ENCODE results near the gene ARHGAP9.

ARHGAP9 gene

DNA sequence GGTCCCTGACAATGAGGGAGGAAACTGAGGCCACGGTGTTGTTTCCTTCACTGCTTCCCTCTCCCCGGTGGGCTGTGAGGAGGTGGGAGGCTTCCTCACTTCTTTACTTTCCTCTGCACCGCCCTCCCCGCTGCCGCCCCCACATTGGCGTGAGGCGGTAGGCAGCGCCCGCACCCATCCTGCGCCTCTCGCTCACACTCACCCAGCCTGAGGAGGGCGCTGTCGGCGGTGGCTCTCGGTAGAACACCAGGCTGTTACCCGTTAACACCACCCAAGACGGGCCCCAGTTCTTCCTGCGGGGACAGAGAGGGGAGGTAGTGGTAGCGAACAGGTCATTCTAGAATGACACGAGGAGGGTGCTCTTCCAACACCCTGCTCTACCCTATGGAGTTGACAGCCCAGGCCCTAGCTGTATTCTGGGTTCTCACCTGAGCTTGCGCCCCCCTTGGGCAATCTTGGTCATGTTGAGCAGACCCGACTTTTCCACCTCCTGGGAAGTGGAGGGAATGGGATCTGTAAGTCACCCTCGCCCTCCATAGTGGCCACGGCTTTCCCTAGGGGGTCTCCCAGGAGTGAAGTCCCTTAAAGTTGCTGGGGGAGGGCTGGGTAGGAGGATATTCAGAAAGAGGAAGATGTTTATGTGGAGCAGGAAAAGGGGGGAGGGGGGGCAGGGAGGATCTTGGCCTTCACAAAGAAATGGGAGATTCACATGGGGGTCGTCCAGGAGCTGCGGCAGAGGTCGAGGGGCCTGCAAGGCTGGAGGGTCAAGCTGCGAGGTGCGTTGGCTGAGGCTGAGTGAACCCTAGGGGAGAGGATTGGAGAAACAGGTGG is 3.3 kb downstream of the ARHGAP9 start:
- H3K36me3 ChIP-seq: peaks cover 5% of the 10 kb centered on the region
- TF ChIP-seq CTCF (IDR thresholded peaks at IDR 0.05; ENCODE audit: low read depth, low read length): no peak
- H3K27ac ChIP-seq: no peak overlapping the region
- DNase-seq: no peak
- H3K27me3 ChIP-seq (ENCODE audit: insufficient read depth, low read depth, severe bottlenecking): no peaks in the 10 kb centered on the region
- H3K9me3 ChIP-seq (ENCODE audit: severe bottlenecking): no peaks in the 10 kb centered on the region
- H3K4me3 ChIP-seq (ENCODE audit: low read depth, low read length): no peak overlapping the region

DNA sequence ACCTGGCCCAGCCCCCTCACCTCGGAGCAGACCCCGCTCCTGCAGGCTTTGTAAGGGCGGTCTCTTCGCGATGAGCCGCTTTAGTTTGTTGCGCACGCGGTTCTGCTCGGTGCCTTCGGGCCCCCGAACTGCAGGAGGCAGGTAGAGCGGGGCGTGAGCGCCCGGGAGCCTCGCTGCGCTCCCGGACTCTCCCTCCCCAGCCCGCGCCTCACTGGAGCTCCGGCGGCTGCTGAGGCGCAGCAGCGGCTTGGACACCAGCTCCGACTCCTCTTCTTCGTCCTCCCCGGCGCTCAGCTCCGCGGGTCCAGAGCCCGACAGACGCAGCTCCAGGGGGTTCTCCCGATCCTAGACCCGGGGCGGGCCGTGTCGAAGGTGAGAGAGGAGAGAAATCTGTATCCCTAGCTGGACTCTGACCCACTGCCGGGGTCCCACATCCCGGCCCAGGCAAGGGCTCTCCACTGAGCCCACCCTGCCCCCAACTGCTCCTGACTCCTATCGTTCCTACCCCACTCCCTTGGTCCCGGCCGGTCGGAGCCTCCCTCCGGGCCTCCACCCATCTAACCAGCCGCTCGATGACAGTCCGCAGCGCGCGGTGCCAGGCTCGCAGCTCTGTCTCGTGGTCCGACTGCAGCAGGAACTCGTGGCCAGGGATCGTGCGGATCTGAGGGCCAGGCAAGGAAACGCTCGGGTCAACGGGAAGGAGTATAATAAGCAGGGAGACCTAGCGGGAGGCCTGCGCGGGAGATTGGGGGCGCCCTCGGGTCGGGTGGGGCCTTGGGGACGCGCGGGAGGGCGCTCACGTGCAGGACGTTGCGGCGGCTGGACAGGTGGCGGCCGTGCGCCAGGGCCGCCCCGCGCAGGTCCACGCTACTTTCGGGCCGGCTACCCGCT is 4.2 kb downstream of the ARHGAP9 start:
- TF ChIP-seq CTCF (IDR thresholded peaks at IDR 0.05; ENCODE audit: low read depth, low read length): no peak
- Histone ChIP-seq H3K27ac (no peak overlapping the region), H3K4me3 (ENCODE audit: low read depth, low read length) (no peak overlapping the region), H3K9me3 (ENCODE audit: severe bottlenecking) (no peaks in the 10 kb centered on the region), H3K27me3 (ENCODE audit: insufficient read depth, low read depth, severe bottlenecking) (no peaks in the 10 kb centered on the region), H3K36me3 (peaks cover 5% of the 10 kb centered on the region)
- no peak for DNase-seq

GRCh38 chr12:57474862-57475261 is 4.8 kb downstream of the ARHGAP9 start:
- Histone ChIP-seq H3K9me3 (ENCODE audit: severe bottlenecking) (no peaks in the 10 kb centered on the region), H3K4me3 (ENCODE audit: low read depth, low read length) (no peak overlapping the region), H3K36me3 (peaks cover 5% of the 10 kb centered on the region), H3K27ac (no peak overlapping the region), H3K27me3 (ENCODE audit: insufficient read depth, low read depth, severe bottlenecking) (no peaks in the 10 kb centered on the region)
- DNase-seq: no peak
- TF ChIP-seq CTCF (IDR thresholded peaks at IDR 0.05; ENCODE audit: low read depth, low read length): no peak

DNA sequence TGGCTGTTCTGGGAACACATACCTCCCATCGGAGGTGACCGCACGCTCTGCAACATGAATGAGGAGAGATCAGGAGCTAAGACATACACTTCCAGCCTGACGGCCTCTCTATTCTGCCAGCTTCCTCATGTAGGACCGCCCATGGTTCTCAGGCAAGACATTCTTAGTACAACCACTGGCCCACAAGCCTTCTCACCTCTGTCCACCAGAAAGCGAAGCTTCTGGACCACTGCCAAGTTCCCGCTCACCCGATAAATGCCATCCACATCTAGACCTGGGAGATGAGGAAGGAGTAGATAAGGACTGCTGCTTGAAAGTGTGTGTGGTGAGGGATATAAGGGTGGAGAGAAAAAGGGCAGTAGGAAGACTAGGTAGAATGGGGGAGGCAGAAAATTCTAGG is 5.2 kb downstream of the ARHGAP9 start:
- no peak for TF ChIP-seq CTCF (IDR thresholded peaks at IDR 0.05; ENCODE audit: low read depth, low read length)
- Histone ChIP-seq H3K36me3 (peaks cover 5% of the 10 kb centered on the region), H3K27me3 (ENCODE audit: insufficient read depth, low read depth, severe bottlenecking) (no peaks in the 10 kb centered on the region), H3K27ac (no peak overlapping the region), H3K9me3 (ENCODE audit: severe bottlenecking) (no peaks in the 10 kb centered on the region), H3K4me3 (ENCODE audit: low read depth, low read length) (no peak overlapping the region)
- no peak for DNase-seq

GRCh38 chr12:57473886-57474285 is 5.8 kb downstream of the ARHGAP9 start:
- Histone ChIP-seq H3K4me3 (ENCODE audit: low read depth, low read length) (no peak overlapping the region), H3K27me3 (ENCODE audit: insufficient read depth, low read depth, severe bottlenecking) (no peaks in the 10 kb centered on the region), H3K36me3 (peaks cover 8% of the 10 kb centered on the region), H3K27ac (no peak overlapping the region), H3K9me3 (ENCODE audit: severe bottlenecking) (no peaks in the 10 kb centered on the region)
- TF ChIP-seq CTCF (IDR thresholded peaks at IDR 0.05; ENCODE audit: low read depth, low read length): no peak
- no peak for DNase-seq

Data from WERI-Rb-1 (cell line).